H9 (cell line): ENCODE results near the gene ANKRD23. TPM values are rescaled to one million over a fixed set of nuclear protein-coding genes. Genes with fewer than 3 reads are reported as not detected.

Experiments used
- DNase-seq: peaks from one replicate; pipeline ENCODE4 v3.0.0-alpha.2; 2017
- H2AFZ ChIP-seq: one replicate; pipeline ENCODE4 v1.6.1; 2013; ENCODE audit warnings: mild to moderate bottlenecking, low read length, control low read depth, moderate library complexity
- H2AK5ac ChIP-seq: 2 replicates; pipeline ENCODE4 v1.6.1; 2013; ENCODE audit warnings: low read length, control low read depth, mixed read lengths; ENCODE audit not compliant: insufficient read length
- H2BK120ac ChIP-seq: one replicate; pipeline ENCODE4 v1.6.1; 2013; ENCODE audit warnings: low read depth, mild to moderate bottlenecking, low read length, control low read depth, inconsistent platforms; ENCODE audit not compliant: poor library complexity, severe bottlenecking
- H2BK12ac ChIP-seq: 2 replicates; pipeline ENCODE4 v1.6.1; 2013; ENCODE audit warnings: low read length, control low read depth, mixed read lengths, low read depth; ENCODE audit not compliant: insufficient read length
- H2BK15ac ChIP-seq: 2 replicates; pipeline ENCODE4 v1.6.1; 2013; ENCODE audit warnings: low read depth, low read length, control low read depth
- H2BK20ac ChIP-seq: one replicate; pipeline ENCODE4 v1.6.1; 2013; ENCODE audit warnings: low read depth, mild to moderate bottlenecking, low read length, control low read depth, inconsistent platforms; ENCODE audit not compliant: poor library complexity, severe bottlenecking
- H2BK5ac ChIP-seq: 2 replicates; pipeline ENCODE4 v1.6.1; 2013; ENCODE audit warnings: low read length, control low read depth, mixed read lengths; ENCODE audit not compliant: insufficient read length
- H3K14ac ChIP-seq: 2 replicates; pipeline ENCODE4 v1.6.1; 2013; ENCODE audit warnings: low read length, control low read depth; ENCODE audit not compliant: insufficient read depth
- H3K18ac ChIP-seq: 2 replicates; pipeline ENCODE4 v1.6.1; 2013; ENCODE audit warnings: low read depth, mild to moderate bottlenecking, mixed read lengths, low read length, control low read depth; ENCODE audit not compliant: insufficient read length
- H3K23ac ChIP-seq: 2 replicates; pipeline ENCODE4 v1.6.1; 2013; ENCODE audit warnings: low read length, control low read depth, mixed read lengths, low read depth; ENCODE audit not compliant: insufficient read length
- H3K23me2 ChIP-seq: 2 replicates; pipeline ENCODE4 v1.6.1; 2013; ENCODE audit warnings: low read depth, mild to moderate bottlenecking, mixed read lengths, low read length, control low read depth; ENCODE audit not compliant: insufficient read length, poor library complexity, severe bottlenecking
- H3K27ac ChIP-seq: 2 replicates; pipeline ENCODE4 v1.5.1; 2013; ENCODE audit warnings: low read length, control low read depth, mixed read lengths, low read depth; ENCODE audit not compliant: insufficient read length
- H3K27me3 ChIP-seq: 2 replicates; pipeline ENCODE4 v1.6.1; 2013; ENCODE audit warnings: low read length, control low read depth, inconsistent platforms; ENCODE audit not compliant: insufficient read depth
- H3K4ac ChIP-seq: 2 replicates; pipeline ENCODE4 v1.6.1; 2013; ENCODE audit warnings: low read depth, mild to moderate bottlenecking, control low read depth, inconsistent platforms, low read length, moderate library complexity
- H3K4me1 ChIP-seq: 2 replicates; pipeline ENCODE4 v1.6.1; 2013; ENCODE audit warnings: low read length, control low read depth, inconsistent platforms; ENCODE audit not compliant: insufficient read depth
- H3K4me2 ChIP-seq: 2 replicates; pipeline ENCODE4 v1.6.1; 2013; ENCODE audit warnings: low read length, control low read depth, mixed read lengths; ENCODE audit not compliant: insufficient read length, insufficient read depth
- H3K56ac ChIP-seq: 2 replicates; pipeline ENCODE4 v1.6.1; 2013; ENCODE audit warnings: low read depth, mild to moderate bottlenecking, mixed read lengths, low read length, control low read depth; ENCODE audit not compliant: insufficient read length
- H3K79me1 ChIP-seq: 2 replicates; pipeline ENCODE4 v1.6.1; 2013; ENCODE audit warnings: low read depth, mild to moderate bottlenecking, moderate library complexity, low read length, control low read depth, inconsistent platforms; ENCODE audit not compliant: insufficient read depth, poor library complexity, severe bottlenecking
- H3K79me2 ChIP-seq: 2 replicates; pipeline ENCODE4 v1.6.1; 2013; ENCODE audit warnings: low read length, control low read depth, inconsistent platforms; ENCODE audit not compliant: insufficient read depth
- H3K9ac ChIP-seq: 2 replicates; pipeline ENCODE4 v1.6.1; 2013; ENCODE audit warnings: low read length, control low read depth, mixed read lengths; ENCODE audit not compliant: insufficient read length; ENCODE audit errors: extremely low read depth
- H3K9me3 ChIP-seq: one replicate; pipeline ENCODE4 v1.6.1; 2013; ENCODE audit warnings: low read depth, low read length, inconsistent platforms; ENCODE audit not compliant: control insufficient read depth
- H3T11ph ChIP-seq: one replicate; pipeline ENCODE4 v1.6.1; 2013; ENCODE audit warnings: mild to moderate bottlenecking, low read length, control low read depth, inconsistent platforms
- H4K20me1 ChIP-seq: one replicate; pipeline ENCODE4 v1.6.1; 2013; ENCODE audit not compliant: control insufficient read depth, insufficient read length, insufficient read depth
- H4K5ac ChIP-seq: 2 replicates; pipeline ENCODE4 v1.6.1; 2013; ENCODE audit warnings: low read depth, mild to moderate bottlenecking, mixed read lengths, low read length, control low read depth; ENCODE audit not compliant: insufficient read length
- H4K8ac ChIP-seq: replicated peaks from 2 replicates; pipeline ENCODE4 v1.6.1; 2013; ENCODE audit warnings: low read length, control low read depth, mixed read lengths, low read depth; ENCODE audit not compliant: insufficient read length
- H4K91ac ChIP-seq: 2 replicates; pipeline ENCODE4 v1.6.1; 2013; ENCODE audit warnings: low read depth, mild to moderate bottlenecking, moderate library complexity, mixed read lengths, low read length, control low read depth; ENCODE audit not compliant: insufficient read length
- H3K27ac Mint-ChIP-seq, 3 experiments: 2 replicates in 2 of 3; 3 replicates in 1 of 3; pipeline ENCODE4 v1.8.0; 2020 to 2021; ENCODE audit warnings: mixed read lengths in 3 of 3, mild to moderate bottlenecking in 1 of 3, moderate library complexity in 1 of 3
- H3K27me3 Mint-ChIP-seq: 2 replicates; pipeline ENCODE4 v1.8.0; 2021; ENCODE audit warnings: low read depth, mild to moderate bottlenecking, moderate library complexity, mixed read lengths
- H3K36me3 Mint-ChIP-seq, 3 experiments: 2 replicates in 2 of 3; 3 replicates in 1 of 3; pipeline ENCODE4 v1.8.0; 2020 to 2021; ENCODE audit warnings: low read depth in 3 of 3, mixed read lengths in 3 of 3; ENCODE audit not compliant: insufficient read depth in 1 of 3
- H3K4me1 Mint-ChIP-seq, 2 experiments: 2 replicates each; pipeline ENCODE4 v1.8.0; 2020; ENCODE audit warnings: mixed read lengths in 2 of 2
- H3K4me3 Mint-ChIP-seq, 2 experiments: 2 replicates in 1 of 2; 3 replicates in 1 of 2; pipeline ENCODE4 v1.8.0; 2020 to 2021; ENCODE audit warnings: mild to moderate bottlenecking in 2 of 2, mixed read lengths in 2 of 2, moderate library complexity in 1 of 2
- H3K9me3 Mint-ChIP-seq, 2 experiments: 2 replicates in 1 of 2; 3 replicates in 1 of 2; pipeline ENCODE4 v1.8.0; 2020; ENCODE audit warnings: mild to moderate bottlenecking in 2 of 2, mixed read lengths in 2 of 2, moderate library complexity in 1 of 2
- WGBS: extraction: QIAGEN DNeasy Blood & Tissue Kit; methylation state at CpG from one replicate; pipeline ENCODE4 v1.1.7; 2013; ENCODE audit warnings: missing lambda C conversion rate, low lambda C conversion rate, mixed read lengths; ENCODE audit not compliant: insufficient read length; ENCODE audit errors: extremely low coverage; 5-methylcytosine and 5-hydroxymethylcytosine counted together
- total RNA-seq: library from RNA; stranded (reverse); gene quantifications from 2 replicates; pipeline ENCODE4 v1.2.1, GENCODE V29; 2021
- TF ChIP-seq, protein P1 (sequence below): fragments of 200-600 bp; sonication (generic); conservative IDR thresholded peaks from 3 replicates; pipeline ENCODE4 v1.8.0; 2021; ENCODE audit warnings: antibody characterized with exemption, mild to moderate bottlenecking

The ANKRD23 gene
- total RNA-seq, 1 experiment from 2014 or later = 2.4 TPM

GRCh38 chr2:96884299-96885094 is 40.7 kb upstream of the ANKRD23 start:
- no peak overlapping the region for H2BK15ac ChIP-seq
- no peaks in the 10 kb centered on the region; a peak in 1 of 5 replicates for H3K9me3 Mint-ChIP-seq
- H3K4me1 ChIP-seq = peaks cover 3% of the 10 kb centered on the region; the same call in 1 of the 2 replicates
- no peak overlapping the region for H3K4ac ChIP-seq
- H2AFZ ChIP-seq = no peak overlapping the region
- H2BK12ac ChIP-seq = no peak overlapping the region
- H3K79me1 ChIP-seq = no peaks in the 10 kb centered on the region
- H2AK5ac ChIP-seq = no peak overlapping the region
- no peak overlapping the region for H4K91ac ChIP-seq
- no peak overlapping the region for H2BK5ac ChIP-seq
- no peak overlapping the region for H3K27ac ChIP-seq
- H3K27ac Mint-ChIP-seq = no peak overlapping the region
- no peak overlapping the region for H3K14ac ChIP-seq
- WGBS = no CpG with 5 or more reads among the region's 19 CpGs
- no peak overlapping the region for H2BK120ac ChIP-seq
- no peaks in the 10 kb centered on the region for H3K23me2 ChIP-seq
- no peaks in the 10 kb centered on the region; the same call in 1 of the 2 replicates for H3K27me3 ChIP-seq
- H3K4me3 Mint-ChIP-seq = no peak overlapping the region
- H3K9ac ChIP-seq = no peak overlapping the region
- no peaks in the 10 kb centered on the region for H3K9me3 ChIP-seq
- H3T11ph ChIP-seq = no peak overlapping the region
- peaks cover 52 to 56% of the 10 kb centered on the region in 2 experiments for H3K4me1 Mint-ChIP-seq
- peaks cover 5% of the 10 kb centered on the region for H3K27me3 Mint-ChIP-seq
- no peak overlapping the region for H3K23ac ChIP-seq
- H3K4me2 ChIP-seq = no peak overlapping the region
- no peaks in the 10 kb centered on the region for H3K36me3 Mint-ChIP-seq
- H3K79me2 ChIP-seq = no peaks in the 10 kb centered on the region
- H3K56ac ChIP-seq = no peak overlapping the region
- TF ChIP-seq, protein P1, sequence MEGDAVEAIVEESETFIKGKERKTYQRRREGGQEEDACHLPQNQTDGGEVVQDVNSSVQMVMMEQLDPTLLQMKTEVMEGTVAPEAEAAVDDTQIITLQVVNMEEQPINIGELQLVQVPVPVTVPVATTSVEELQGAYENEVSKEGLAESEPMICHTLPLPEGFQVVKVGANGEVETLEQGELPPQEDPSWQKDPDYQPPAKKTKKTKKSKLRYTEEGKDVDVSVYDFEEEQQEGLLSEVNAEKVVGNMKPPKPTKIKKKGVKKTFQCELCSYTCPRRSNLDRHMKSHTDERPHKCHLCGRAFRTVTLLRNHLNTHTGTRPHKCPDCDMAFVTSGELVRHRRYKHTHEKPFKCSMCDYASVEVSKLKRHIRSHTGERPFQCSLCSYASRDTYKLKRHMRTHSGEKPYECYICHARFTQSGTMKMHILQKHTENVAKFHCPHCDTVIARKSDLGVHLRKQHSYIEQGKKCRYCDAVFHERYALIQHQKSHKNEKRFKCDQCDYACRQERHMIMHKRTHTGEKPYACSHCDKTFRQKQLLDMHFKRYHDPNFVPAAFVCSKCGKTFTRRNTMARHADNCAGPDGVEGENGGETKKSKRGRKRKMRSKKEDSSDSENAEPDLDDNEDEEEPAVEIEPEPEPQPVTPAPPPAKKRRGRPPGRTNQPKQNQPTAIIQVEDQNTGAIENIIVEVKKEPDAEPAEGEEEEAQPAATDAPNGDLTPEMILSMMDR = no peak
- no peak overlapping the region for H4K8ac ChIP-seq
- H4K5ac ChIP-seq = no peak overlapping the region
- no peak overlapping the region for H3K18ac ChIP-seq
- no peaks in the 10 kb centered on the region for H4K20me1 ChIP-seq
- no peak for DNase-seq
- no peak overlapping the region for H2BK20ac ChIP-seq
